Mononuclear cell (primary cell): ENCODE measurements around the gene CARD19. TPM values are rescaled to one million over a fixed set of nuclear protein-coding genes. Genes with fewer than 3 reads are reported as not detected.

Experiments used
- H3K27me3 ChIP-seq: 2 replicates; pipeline ENCODE4 v1.6.0; 2011; ENCODE audit warnings: low read length, control low read depth; ENCODE audit not compliant: insufficient read depth
- H3K4me1 ChIP-seq: 2 replicates; pipeline ENCODE4 v1.5.1; 2011; ENCODE audit warnings: mild to moderate bottlenecking, low read length, control low read depth; ENCODE audit not compliant: insufficient read depth
- H3K4me3 ChIP-seq: 2 replicates; pipeline ENCODE4 v1.5.1; 2011; ENCODE audit warnings: mild to moderate bottlenecking, low read length, moderate library complexity
- H3K9me3 ChIP-seq: 2 replicates; pipeline ENCODE4 v1.5.1; 2011; ENCODE audit warnings: low read depth, mild to moderate bottlenecking, control low read depth, low read length
- total RNA-seq: library from RNA; depleted of rRNA; stranded (reverse); fragments of >200 nt; gene quantifications from one replicate; pipeline ENCODE4 v1.2.3, GENCODE V29; 2012

CARD19 gene
- total RNA-seq, 1 donor, result 117 TPM

GRCh38 chr9:93077811-93078210 is 18.2 kb upstream of the CARD19 start:
- no peaks in the 10 kb centered on the region for H3K27me3 ChIP-seq
- peaks cover 5% of the 10 kb centered on the region for H3K4me1 ChIP-seq
- H3K4me3 ChIP-seq, result no peak overlapping the region
- no peaks in the 10 kb centered on the region for H3K9me3 ChIP-seq

- no peak overlapping the region for H3K4me3 ChIP-seq
- H3K4me1 ChIP-seq, result peaks cover 19% of the 10 kb centered on the region
- H3K27me3 ChIP-seq, result no peaks in the 10 kb centered on the region
- H3K9me3 ChIP-seq, result no peaks in the 10 kb centered on the region
Measured at GRCh38 chr9:93079371-93079770, 16.6 kb upstream of the CARD19 start.

- Histone ChIP-seq H3K4me1 (peaks cover 19% of the 10 kb centered on the region), H3K4me3 (no peak overlapping the region), H3K9me3 (no peaks in the 10 kb centered on the region), H3K27me3 (no peaks in the 10 kb centered on the region)
Measured at GRCh38 chr9:93080406-93080805, 15.6 kb upstream of the CARD19 start.

- H3K4me1 ChIP-seq, result peaks cover 19% of the 10 kb centered on the region
- H3K27me3 ChIP-seq, result no peaks in the 10 kb centered on the region
- H3K9me3 ChIP-seq, result no peaks in the 10 kb centered on the region
- no peak overlapping the region for H3K4me3 ChIP-seq
Measured at GRCh38 chr9:93081081-93081529, 14.9 kb upstream of the CARD19 start.

GRCh38 chr9:93081931-93082330 is 14.1 kb upstream of the CARD19 start:
- Histone ChIP-seq H3K9me3 (no peaks in the 10 kb centered on the region), H3K4me3 (no peak overlapping the region), H3K4me1 (peaks cover 19% of the 10 kb centered on the region), H3K27me3 (no peaks in the 10 kb centered on the region)

- Histone ChIP-seq H3K27me3 (no peaks in the 10 kb centered on the region), H3K4me3 (no peak overlapping the region), H3K4me1 (peaks cover 19% of the 10 kb centered on the region), H3K9me3 (no peaks in the 10 kb centered on the region)
Measured at GRCh38 chr9:93082841-93083411, 13.1 kb upstream of the CARD19 start.

- H3K4me3 ChIP-seq, result no peak overlapping the region
- H3K27me3 ChIP-seq, result no peaks in the 10 kb centered on the region
Measured at GRCh38 chr9:93083592-93084470, 12.2 kb upstream of the CARD19 start.

GRCh38 chr9:93084471-93084881 is 11.5 kb upstream of the CARD19 start:
- Histone ChIP-seq H3K4me1 (peaks cover 19% of the 10 kb centered on the region), H3K4me3 (no peak overlapping the region)

More at GRCh38 chr9:93083592-93084470, 12.2 kb upstream of the CARD19 start:
- Histone ChIP-seq H3K9me3 (no peaks in the 10 kb centered on the region), H3K4me1 (peaks cover 19% of the 10 kb centered on the region)

GRCh38 chr9:93085676-93086075 is 10.3 kb upstream of the CARD19 start:
- H3K9me3 ChIP-seq, result no peaks in the 10 kb centered on the region
- no peaks in the 10 kb centered on the region for H3K27me3 ChIP-seq
- no peak overlapping the region for H3K4me3 ChIP-seq
- peaks cover 19% of the 10 kb centered on the region for H3K4me1 ChIP-seq

More at GRCh38 chr9:93084471-93084881, 11.5 kb upstream of the CARD19 start:
- H3K27me3 ChIP-seq, result no peaks in the 10 kb centered on the region
- no peaks in the 10 kb centered on the region for H3K9me3 ChIP-seq

GRCh38 chr9:93086447-93087224 is 9.4 kb upstream of the CARD19 start:
- peaks cover 19% of the 10 kb centered on the region for H3K4me1 ChIP-seq
- no peaks in the 10 kb centered on the region for H3K27me3 ChIP-seq
- H3K9me3 ChIP-seq, result no peaks in the 10 kb centered on the region
- no peak overlapping the region for H3K4me3 ChIP-seq

- H3K9me3 ChIP-seq, result no peaks in the 10 kb centered on the region
- no peak overlapping the region for H3K4me3 ChIP-seq
- H3K27me3 ChIP-seq, result no peaks in the 10 kb centered on the region
- H3K4me1 ChIP-seq, result peaks cover 23% of the 10 kb centered on the region
Measured at GRCh38 chr9:93087971-93088655, 7.9 kb upstream of the CARD19 start.

GRCh38 chr9:93088656-93089015 is 7.4 kb upstream of the CARD19 start:
- Histone ChIP-seq H3K27me3 (no peaks in the 10 kb centered on the region), H3K9me3 (no peaks in the 10 kb centered on the region), H3K4me1 (peaks cover 23% of the 10 kb centered on the region), H3K4me3 (no peak overlapping the region)

- H3K9me3 ChIP-seq, result no peaks in the 10 kb centered on the region
- H3K27me3 ChIP-seq, result no peaks in the 10 kb centered on the region
- peaks cover 23% of the 10 kb centered on the region for H3K4me1 ChIP-seq
- no peak overlapping the region for H3K4me3 ChIP-seq
Measured at GRCh38 chr9:93089024-93089423, 7.0 kb upstream of the CARD19 start.

GRCh38 chr9:93089481-93089991 is 6.5 kb upstream of the CARD19 start:
- Histone ChIP-seq H3K4me3 (no peak overlapping the region), H3K4me1 (peaks cover 25% of the 10 kb centered on the region), H3K9me3 (no peaks in the 10 kb centered on the region), H3K27me3 (no peaks in the 10 kb centered on the region)
